Endothelial cell of umbilical vein (primary cell): ENCODE measurements around the gene NFILZ.

ENCODE experiments used
- CTCF ChIP-seq, 2 donors: IDR thresholded peaks; 1 replicate in 1 of 2; 2 replicates in 1 of 2; pipeline ENCODE4 v1.5.1; 2011; ENCODE audit warnings: low read length in 2 of 2, mild to moderate bottlenecking in 2 of 2, moderate library complexity in 2 of 2, control low read depth in 1 of 2, inconsistent platforms in 1 of 2, low read depth in 1 of 2; ENCODE audit not compliant: insufficient read depth in 1 of 2; ENCODE audit errors: extremely low read depth in 1 of 2
- EZH2 ChIP-seq: IDR thresholded peaks from 2 replicates; pipeline ENCODE4 v1.6.1; 2012; ENCODE audit warnings: borderline replicate concordance, low read depth, mild to moderate bottlenecking, moderate library complexity, low read length, inconsistent platforms; ENCODE audit not compliant: severe bottlenecking
- FOS ChIP-seq: IDR thresholded peaks from 2 replicates; pipeline ENCODE4 v1.6.1; 2011; ENCODE audit warnings: mild to moderate bottlenecking, low read length, moderate library complexity, borderline replicate concordance; ENCODE audit not compliant: insufficient read depth
- JUN ChIP-seq: IDR thresholded peaks from 2 replicates; pipeline ENCODE4 v1.6.1; 2011; ENCODE audit warnings: borderline replicate concordance, low read depth; ENCODE audit not compliant: insufficient read length, insufficient read depth
- MAX ChIP-seq: IDR thresholded peaks from 2 replicates; pipeline ENCODE4 v1.6.1; 2011; ENCODE audit not compliant: insufficient read depth, insufficient read length
- MYC ChIP-seq: IDR thresholded peaks from one replicate; pipeline ENCODE4 v1.6.1; 2011; ENCODE audit warnings: mild to moderate bottlenecking, low read depth, low read length
- POLR2A ChIP-seq: IDR thresholded peaks from 2 replicates; pipeline ENCODE4 v1.6.1; 2012; ENCODE audit warnings: low read depth, mild to moderate bottlenecking, control low read depth, low read length
- POLR2AphosphoS5 ChIP-seq: IDR thresholded peaks from 2 replicates; pipeline ENCODE4 v1.6.1; 2012; ENCODE audit warnings: low read depth, mild to moderate bottlenecking, control low read depth, low read length, moderate library complexity; ENCODE audit not compliant: insufficient read depth

- TF ChIP-seq CTCF (IDR thresholded peaks at IDR 0.05; ENCODE audit: extremely low read depth in 1 of 2, insufficient read depth in 1 of 2, low read depth in 1 of 2, low read length in 2 of 2) (no peak), POLR2AphosphoS5 (no peak), POLR2A (no peak), EZH2 (no peak), FOS (no peak), MAX (no peak), JUN (no peak), MYC (no peak)
These were observed 5.0 kb downstream of the NFILZ start for GRCh38 chr19:8635422-8635821.
